Testis (tissue), 2 donors: ENCODE results near the gene HSD17B1.

Source experiments
- CTCF ChIP-seq, 3 experiments: fragments of 450-650 bp in 2 of 3; fragments of 200-600 bp in 1 of 3; sonication (generic) in 1 of 3; IDR thresholded peaks; one replicate each; pipeline ENCODE4 v1.5.1; 2016 to 2019; ENCODE audit warnings: antibody characterized with exemption in 3 of 3, mild to moderate bottlenecking in 2 of 3, moderate library complexity in 1 of 3
- POLR2A ChIP-seq: fragments of 450-650 bp; IDR thresholded peaks from one replicate; pipeline ENCODE4 v1.6.1; 2017; ENCODE audit warnings: antibody characterized with exemption, mild to moderate bottlenecking, moderate library complexity

GRCh38 chr17:42514867-42515266, 37.9 kb upstream of the HSD17B1 start:
- TF ChIP-seq POLR2A (no peak), CTCF (IDR thresholded peaks at IDR 0.05) (no peak)
